Measurements from ENCODE around the gene E2F8. TPM values are rescaled to one million over a fixed set of nuclear protein-coding genes. Genes with fewer than 3 reads are reported as not detected.

E2F8 gene
- total RNA-seq, 3 donors from 2014 or later (not counting 1 experiment from before 2014, with no cell fraction given), result 0.38 to 0.54 (median 0.42) TPM

DNA sequence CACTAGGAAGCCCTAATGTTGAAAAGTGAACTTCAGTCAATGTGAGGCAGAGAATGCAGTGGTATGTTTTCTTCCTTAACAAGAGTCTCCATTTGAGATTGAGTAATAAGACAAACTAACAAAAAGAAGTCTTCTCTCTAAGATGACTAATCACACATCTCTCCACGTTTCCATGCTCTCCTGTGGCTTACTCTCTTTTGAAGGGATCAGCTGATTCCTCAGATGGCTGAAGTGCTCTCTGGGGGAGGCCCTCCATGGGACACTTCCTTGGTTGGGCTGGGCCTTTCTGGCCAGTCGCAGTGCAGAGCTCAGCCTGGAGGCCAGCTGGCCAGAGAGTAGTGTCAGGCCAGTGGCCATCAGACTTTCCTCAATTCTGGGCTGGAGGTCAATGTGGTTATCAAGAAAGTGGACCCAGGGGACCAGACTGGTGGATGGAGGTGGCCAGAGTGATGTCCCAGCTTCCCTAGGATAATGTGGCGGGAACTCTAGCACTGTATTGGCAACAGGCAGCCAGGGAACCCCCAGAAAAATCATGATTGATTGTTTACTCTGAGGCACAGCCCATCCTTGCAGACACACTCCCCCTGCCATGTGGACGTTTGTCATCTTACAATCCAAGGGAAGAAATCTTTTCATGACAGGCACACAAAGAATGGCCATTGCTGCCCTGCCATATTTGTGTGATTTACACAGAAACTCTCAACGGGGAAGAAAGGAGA is 53.5 kb downstream of the E2F8 start:
- Mint-ChIP-seq H3K9me3 (no peaks in the 10 kb centered on the region), H3K4me3 (no peak overlapping the region), H3K4me1 (no peaks in the 10 kb centered on the region), H3K27ac (no peak overlapping the region), H3K27me3 (ENCODE audit: low read depth in 2 of 2) (no peaks in the 10 kb centered on the region), H3K36me3 (no peaks in the 10 kb centered on the region)
- TF ChIP-seq, protein P1, sequence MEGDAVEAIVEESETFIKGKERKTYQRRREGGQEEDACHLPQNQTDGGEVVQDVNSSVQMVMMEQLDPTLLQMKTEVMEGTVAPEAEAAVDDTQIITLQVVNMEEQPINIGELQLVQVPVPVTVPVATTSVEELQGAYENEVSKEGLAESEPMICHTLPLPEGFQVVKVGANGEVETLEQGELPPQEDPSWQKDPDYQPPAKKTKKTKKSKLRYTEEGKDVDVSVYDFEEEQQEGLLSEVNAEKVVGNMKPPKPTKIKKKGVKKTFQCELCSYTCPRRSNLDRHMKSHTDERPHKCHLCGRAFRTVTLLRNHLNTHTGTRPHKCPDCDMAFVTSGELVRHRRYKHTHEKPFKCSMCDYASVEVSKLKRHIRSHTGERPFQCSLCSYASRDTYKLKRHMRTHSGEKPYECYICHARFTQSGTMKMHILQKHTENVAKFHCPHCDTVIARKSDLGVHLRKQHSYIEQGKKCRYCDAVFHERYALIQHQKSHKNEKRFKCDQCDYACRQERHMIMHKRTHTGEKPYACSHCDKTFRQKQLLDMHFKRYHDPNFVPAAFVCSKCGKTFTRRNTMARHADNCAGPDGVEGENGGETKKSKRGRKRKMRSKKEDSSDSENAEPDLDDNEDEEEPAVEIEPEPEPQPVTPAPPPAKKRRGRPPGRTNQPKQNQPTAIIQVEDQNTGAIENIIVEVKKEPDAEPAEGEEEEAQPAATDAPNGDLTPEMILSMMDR (IDR thresholded peaks at IDR 0.05), result no peak
- no peak overlapping the region for H3K27ac ChIP-seq (ENCODE audit: low read length)
- no peaks in the 10 kb centered on the region for H3K9me3 ChIP-seq (ENCODE audit: control insufficient read depth, insufficient read depth, low read length)
- intact Hi-C loops (cut with micrococcal nuclease), result no loop called here
- DNase-seq (no peak), ATAC-seq (no peak)
- no peak overlapping the region for H3K4me3 ChIP-seq (ENCODE audit: low read length)
- no peaks in the 10 kb centered on the region for H3K4me1 ChIP-seq (ENCODE audit: control insufficient read depth, insufficient read depth, low read length)
- 67% methylated on average over 5 of the region's 5 CpGs for WGBS (ENCODE audit: insufficient coverage)
- H3K36me3 ChIP-seq (ENCODE audit: control insufficient read depth, insufficient read depth, low read length), result no peaks in the 10 kb centered on the region
- H3K27me3 ChIP-seq (ENCODE audit: control insufficient read depth, insufficient read depth, low read length), result no peaks in the 10 kb centered on the region

DNA sequence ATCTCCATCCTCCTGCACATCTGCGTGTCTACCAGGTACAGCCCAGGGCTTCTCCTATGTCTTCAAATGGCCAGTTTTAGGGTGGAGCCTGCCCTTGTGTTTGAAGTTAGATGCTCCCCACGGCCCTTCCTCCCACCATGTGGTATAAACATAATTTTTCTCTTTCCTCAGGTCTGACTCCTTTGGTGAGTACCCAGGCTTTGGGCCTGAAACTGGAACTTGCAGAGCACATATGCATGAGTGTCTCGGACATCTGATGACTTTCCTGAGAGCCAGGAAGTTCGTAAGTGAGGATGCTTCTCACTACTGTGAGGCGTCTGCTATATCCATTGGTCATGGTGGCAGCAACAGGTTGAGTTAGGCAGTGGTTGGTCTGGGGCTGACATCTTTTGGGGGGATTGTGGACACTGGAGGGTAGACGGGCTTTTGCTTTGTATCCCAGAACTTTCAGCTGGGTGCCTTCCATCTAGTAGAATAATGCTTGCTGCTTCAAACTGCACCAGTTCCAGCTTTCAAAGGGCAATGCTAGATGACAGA is 55.2 kb downstream of the E2F8 start:
- no peaks in the 10 kb centered on the region for H3K4me1 ChIP-seq (ENCODE audit: control insufficient read depth, insufficient read depth, low read length)
- no peak for ATAC-seq

DNA sequence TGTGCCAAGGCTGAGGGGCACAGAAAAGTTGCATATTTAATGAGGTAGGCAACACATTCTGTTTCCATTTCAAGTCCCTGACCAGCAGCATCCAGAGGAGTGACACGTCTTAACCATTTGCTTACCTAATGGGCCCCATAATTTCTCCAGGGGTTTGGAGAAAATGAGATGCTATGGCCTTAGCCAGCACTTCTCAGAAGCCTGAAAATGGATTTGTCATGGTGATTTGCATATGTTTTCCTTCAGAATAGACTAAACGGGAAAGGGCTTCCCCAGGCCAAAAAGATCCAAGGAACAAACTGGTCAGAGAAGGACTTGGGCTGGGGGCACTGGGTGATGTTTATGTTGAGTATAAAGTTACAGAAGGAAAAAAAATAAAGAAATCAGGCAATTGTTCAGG is 55.7 kb downstream of the E2F8 start:
- H3K4me3 ChIP-seq (ENCODE audit: low read length), result no peak overlapping the region
- no peak overlapping the region for H3K4me3 Mint-ChIP-seq
- intact Hi-C loops (cut with micrococcal nuclease), result no loop called here
- H3K27me3 ChIP-seq (ENCODE audit: control insufficient read depth, insufficient read depth, low read length), result no peaks in the 10 kb centered on the region
- H3K4me1 Mint-ChIP-seq, result no peaks in the 10 kb centered on the region
- no peaks in the 10 kb centered on the region for H3K27me3 Mint-ChIP-seq (ENCODE audit: low read depth in 2 of 2)
- no peak overlapping the region for H3K27ac ChIP-seq (ENCODE audit: low read length)
- H3K9me3 ChIP-seq (ENCODE audit: control insufficient read depth, insufficient read depth, low read length), result no peaks in the 10 kb centered on the region
- H3K36me3 Mint-ChIP-seq, result no peaks in the 10 kb centered on the region
- no peak overlapping the region for H3K27ac Mint-ChIP-seq
- DNase-seq (no peak), ATAC-seq (no peak)
- TF ChIP-seq, protein P1 (IDR thresholded peaks at IDR 0.05), result no peak
- WGBS (ENCODE audit: insufficient coverage), result 84% methylated on average over 2 of the region's 2 CpGs
- no peaks in the 10 kb centered on the region for H3K4me1 ChIP-seq (ENCODE audit: control insufficient read depth, insufficient read depth, low read length)
- no peaks in the 10 kb centered on the region for H3K36me3 ChIP-seq (ENCODE audit: control insufficient read depth, insufficient read depth, low read length)
- no peaks in the 10 kb centered on the region for H3K9me3 Mint-ChIP-seq

More for the DNA sequence above, 55.2 kb downstream of the E2F8 start:
- TF ChIP-seq, protein P1 (IDR thresholded peaks at IDR 0.05), result no peak
- Histone ChIP-seq H3K4me3 (ENCODE audit: low read length) (no peak overlapping the region), H3K27ac (ENCODE audit: low read length) (no peak overlapping the region), H3K9me3 (ENCODE audit: control insufficient read depth, insufficient read depth, low read length) (no peaks in the 10 kb centered on the region), H3K36me3 (ENCODE audit: control insufficient read depth, insufficient read depth, low read length) (no peaks in the 10 kb centered on the region), H3K27me3 (ENCODE audit: control insufficient read depth, insufficient read depth, low read length) (no peaks in the 10 kb centered on the region)
- DNase-seq, result no peak
- Mint-ChIP-seq H3K9me3 (no peaks in the 10 kb centered on the region), H3K27me3 (ENCODE audit: low read depth in 2 of 2) (no peaks in the 10 kb centered on the region), H3K4me3 (no peak overlapping the region), H3K4me1 (no peaks in the 10 kb centered on the region), H3K27ac (no peak overlapping the region), H3K36me3 (no peaks in the 10 kb centered on the region)
- 73% methylated on average over 6 of the region's 6 CpGs for WGBS (ENCODE audit: insufficient coverage)
- intact Hi-C loops (cut with micrococcal nuclease), result no loop called here

DNA sequence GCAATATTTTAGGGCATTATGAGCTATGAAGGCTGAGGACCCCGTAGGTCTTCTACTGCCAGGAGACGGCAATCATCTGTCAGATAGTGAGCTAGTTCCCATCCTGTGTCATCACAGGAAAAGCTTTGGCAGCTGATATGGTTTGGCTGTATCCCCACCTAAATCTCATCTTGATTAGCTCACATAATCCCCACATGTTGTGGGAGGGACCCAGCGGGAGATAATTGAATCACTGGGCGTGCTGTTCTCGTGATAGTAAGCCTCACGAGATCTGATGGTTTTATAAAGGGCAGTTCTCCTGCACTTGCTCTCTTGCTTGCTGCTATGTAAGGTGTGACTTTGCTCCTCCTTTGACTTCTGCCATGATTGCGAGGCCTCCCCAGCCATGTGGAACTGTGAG is 57.1 kb downstream of the E2F8 start:
- Histone ChIP-seq H3K4me1 (ENCODE audit: control insufficient read depth, insufficient read depth, low read length) (no peaks in the 10 kb centered on the region), H3K4me3 (ENCODE audit: low read length) (no peak overlapping the region), H3K27ac (ENCODE audit: low read length) (no peak overlapping the region), H3K36me3 (ENCODE audit: control insufficient read depth, insufficient read depth, low read length) (no peaks in the 10 kb centered on the region), H3K9me3 (ENCODE audit: control insufficient read depth, insufficient read depth, low read length) (no peaks in the 10 kb centered on the region), H3K27me3 (ENCODE audit: control insufficient read depth, insufficient read depth, low read length) (no peaks in the 10 kb centered on the region)
- H3K27me3 Mint-ChIP-seq (ENCODE audit: low read depth in 2 of 2), result no peaks in the 10 kb centered on the region
- no peaks in the 10 kb centered on the region for H3K9me3 Mint-ChIP-seq
- intact Hi-C loops (cut with micrococcal nuclease), result no loop called here
- TF ChIP-seq, protein P1 (IDR thresholded peaks at IDR 0.05), result no peak
- ATAC-seq, result no peak
- H3K27ac Mint-ChIP-seq, result no peak overlapping the region
- 95% methylated on average over 7 of the region's 7 CpGs for WGBS (ENCODE audit: insufficient coverage)
- H3K4me1 Mint-ChIP-seq, result no peaks in the 10 kb centered on the region
- no peak overlapping the region for H3K4me3 Mint-ChIP-seq
- DNase-seq, result no peak
- no peaks in the 10 kb centered on the region for H3K36me3 Mint-ChIP-seq
